GM12892 (cell line): ENCODE results near the gene PLA2G3. TPM values are rescaled to one million over a fixed set of nuclear protein-coding genes. Genes with fewer than 3 reads are reported as not detected.
"Not testable (repeated sequence)": the region's sequence is repeated elsewhere in the genome, so short reads cannot be mapped to it uniquely, and the experiment has no call there.

Experiments used
- DNase-seq: peaks from one replicate; pipeline ENCODE4 v3.0.0; 2011; ENCODE audit not compliant: insufficient read length
- FAIRE-seq: peaks from 2 replicates; lab custom pipeline; 2011; peaks lifted over from hg19 to GRCh38; lab: Jason Lieb, UNC
- POLR2A ChIP-seq: IDR thresholded peaks from 2 replicates; pipeline ENCODE4 v1.6.1; 2011; ENCODE audit warnings: low read depth, low read length, control low read depth
- POLR2AphosphoS5 ChIP-seq: IDR thresholded peaks from 2 replicates; pipeline ENCODE4 v1.6.1; 2011; ENCODE audit warnings: low read depth, low read length, control low read depth
- TAF1 ChIP-seq: IDR thresholded peaks from 2 replicates; pipeline ENCODE4 v1.6.1; 2011; ENCODE audit warnings: low read depth, mild to moderate bottlenecking, control low read depth, low read length, borderline replicate concordance
- polyA plus RNA-seq: library from polyadenylated mRNA; unstranded; fragments of >200 nt; gene quantifications from one replicate; pipeline ENCODE4 v1.2.1, GENCODE V29; 2012; ENCODE audit warnings: missing spikeins, inconsistent platforms; ENCODE audit not compliant: missing spikeins

Gene PLA2G3, protein sequence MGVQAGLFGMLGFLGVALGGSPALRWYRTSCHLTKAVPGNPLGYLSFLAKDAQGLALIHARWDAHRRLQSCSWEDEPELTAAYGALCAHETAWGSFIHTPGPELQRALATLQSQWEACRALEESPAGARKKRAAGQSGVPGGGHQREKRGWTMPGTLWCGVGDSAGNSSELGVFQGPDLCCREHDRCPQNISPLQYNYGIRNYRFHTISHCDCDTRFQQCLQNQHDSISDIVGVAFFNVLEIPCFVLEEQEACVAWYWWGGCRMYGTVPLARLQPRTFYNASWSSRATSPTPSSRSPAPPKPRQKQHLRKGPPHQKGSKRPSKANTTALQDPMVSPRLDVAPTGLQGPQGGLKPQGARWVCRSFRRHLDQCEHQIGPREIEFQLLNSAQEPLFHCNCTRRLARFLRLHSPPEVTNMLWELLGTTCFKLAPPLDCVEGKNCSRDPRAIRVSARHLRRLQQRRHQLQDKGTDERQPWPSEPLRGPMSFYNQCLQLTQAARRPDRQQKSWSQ
- not detected for polyA plus RNA-seq

DNA sequence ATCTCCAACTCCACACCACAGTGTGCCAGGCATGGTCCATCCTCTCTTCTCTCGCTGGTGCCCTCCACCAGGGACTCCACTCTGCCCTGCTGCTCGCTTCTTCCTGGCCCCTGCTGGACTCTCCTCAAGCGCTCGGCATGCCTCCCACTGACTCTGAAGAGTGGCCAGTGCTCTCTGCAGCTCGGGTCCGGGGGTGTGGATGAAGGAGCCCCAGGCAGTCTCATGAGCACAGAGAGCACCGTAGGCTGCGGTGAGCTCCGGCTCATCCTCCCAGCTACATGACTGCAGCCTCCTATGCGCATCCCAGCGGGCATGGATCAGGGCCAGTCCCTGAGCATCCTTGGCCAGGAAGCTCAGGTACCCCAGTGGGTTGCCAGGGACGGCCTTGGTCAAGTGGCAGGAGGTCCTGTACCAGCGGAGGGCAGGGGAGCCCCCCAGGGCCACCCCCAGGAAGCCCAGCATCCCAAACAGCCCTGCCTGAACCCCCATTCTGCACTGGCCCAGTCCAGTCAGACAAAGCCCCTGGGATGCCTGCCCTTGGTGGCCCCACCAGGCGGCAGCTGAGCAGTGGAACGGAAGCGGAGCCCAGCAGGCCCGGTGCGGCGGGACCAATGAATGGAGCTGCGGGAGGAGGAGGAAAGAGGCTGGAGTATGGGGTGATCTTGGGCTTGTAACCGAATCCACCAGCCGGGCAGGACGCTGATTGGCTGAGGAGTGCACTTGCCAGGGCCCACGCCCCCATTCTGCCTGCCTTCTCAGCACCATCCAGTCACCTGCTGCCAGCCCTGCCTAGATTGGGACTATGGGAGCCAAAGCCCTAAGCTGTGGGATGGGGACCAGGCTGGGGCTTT lies at the start of gene PLA2G3:
TSS of gene PLA2G3 (minus strand) at position 643 of the 851 bp plus-strand sequence. CDS start at position 489, 154 bp downstream.
- no peak for FAIRE-seq

DNA sequence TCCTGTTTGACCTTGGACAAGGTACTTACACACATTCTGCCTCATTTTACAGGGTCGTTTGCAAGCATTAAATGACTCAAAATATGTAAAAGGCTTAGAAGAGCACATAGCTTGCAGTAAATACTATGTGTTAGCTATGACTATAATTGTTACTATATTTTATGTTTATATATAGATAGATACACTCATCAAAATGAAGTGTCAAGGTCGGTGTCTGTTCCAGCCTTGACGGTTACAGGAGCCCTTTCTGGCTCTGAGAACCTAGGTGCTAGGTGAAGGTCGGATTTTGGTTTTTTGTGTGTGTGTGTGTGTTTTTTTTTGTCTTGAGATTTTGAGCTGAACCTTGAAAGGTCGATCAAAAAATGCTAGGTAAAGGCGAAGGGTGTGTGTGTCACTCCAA lies 47.3 kb upstream of the PLA2G3 start:
- FAIRE-seq (no peak), DNase-seq (no peak)
- TF ChIP-seq TAF1 (no peak), POLR2AphosphoS5 (no peak), POLR2A (no peak)

More for the DNA sequence above, at the start of gene PLA2G3:
- TF ChIP-seq POLR2A (no peak), POLR2AphosphoS5 (no peak), TAF1 (no peak)
- no peak for DNase-seq

DNA sequence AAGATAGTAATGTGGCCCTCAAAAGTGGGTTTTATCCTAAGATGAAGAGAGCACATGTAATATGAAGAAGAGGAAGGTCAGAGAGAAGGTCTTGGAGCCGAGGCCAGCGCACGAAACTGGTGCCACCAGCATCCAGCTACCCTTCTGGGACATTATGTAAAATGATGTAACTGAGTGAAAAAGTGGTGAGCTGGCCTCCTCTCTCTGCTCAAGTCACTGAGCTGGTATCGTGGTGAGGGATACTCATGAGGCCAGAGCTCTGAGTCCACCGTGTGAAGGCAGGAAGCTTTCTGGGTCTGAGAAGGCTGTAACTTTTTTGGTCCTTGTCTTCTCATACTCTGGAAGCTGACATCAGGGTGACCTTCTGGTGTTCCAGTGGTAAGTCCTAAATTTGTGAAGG lies 44.7 kb upstream of the PLA2G3 start:
- no peak for FAIRE-seq
- no peak for DNase-seq
- TF ChIP-seq POLR2A, result no peak
- TF ChIP-seq TAF1, result no peak
- TF ChIP-seq POLR2AphosphoS5, result no peak

DNA sequence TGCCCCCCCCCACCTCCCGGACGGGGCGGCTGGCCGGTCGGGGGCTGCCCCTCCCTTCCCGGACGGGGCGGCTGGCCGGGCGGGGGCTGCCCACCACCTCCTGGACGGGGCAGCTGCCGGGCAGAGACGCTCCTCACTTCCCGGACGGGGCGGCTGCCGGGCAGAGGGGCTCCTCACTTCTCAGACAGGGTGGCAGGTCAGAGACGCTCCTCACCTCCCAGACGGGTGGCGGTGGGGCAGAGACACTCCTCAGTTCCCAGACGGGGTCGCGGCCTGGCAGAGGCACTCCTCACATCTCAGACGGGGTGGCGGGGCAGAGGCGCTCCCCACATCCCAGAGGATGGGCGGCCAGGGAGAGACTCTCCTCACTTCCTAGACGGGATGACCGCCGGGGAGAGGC lies 43.7 kb upstream of the PLA2G3 start:
- FAIRE-seq (no peak), DNase-seq (no peak)
- TF ChIP-seq POLR2A (no peak), POLR2AphosphoS5 (no peak), TAF1 (no peak)

DNA sequence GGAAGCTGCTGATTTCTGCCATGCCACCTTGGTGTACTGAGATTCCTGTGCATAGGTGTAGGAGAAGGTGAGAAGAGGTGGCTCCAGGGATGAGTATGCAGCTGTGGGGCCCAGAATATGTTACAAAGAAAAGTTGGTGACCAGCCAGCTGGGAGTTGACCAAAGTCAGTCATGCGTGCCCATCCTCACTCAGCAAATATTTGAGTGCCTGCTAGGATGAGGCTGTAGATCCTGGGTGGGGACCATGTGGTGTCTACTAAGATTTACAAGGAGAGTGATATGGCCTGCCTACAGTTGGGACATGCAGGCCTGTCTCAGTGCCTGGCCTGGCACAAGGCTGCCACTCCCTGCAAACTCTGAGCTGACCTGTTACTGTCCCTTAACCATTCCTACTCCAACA lies 39.0 kb upstream of the PLA2G3 start:
- no peak for DNase-seq
- TF ChIP-seq POLR2AphosphoS5, result no peak
- TF ChIP-seq TAF1, result no peak
- TF ChIP-seq POLR2A, result no peak
- FAIRE-seq, result no peak

DNA sequence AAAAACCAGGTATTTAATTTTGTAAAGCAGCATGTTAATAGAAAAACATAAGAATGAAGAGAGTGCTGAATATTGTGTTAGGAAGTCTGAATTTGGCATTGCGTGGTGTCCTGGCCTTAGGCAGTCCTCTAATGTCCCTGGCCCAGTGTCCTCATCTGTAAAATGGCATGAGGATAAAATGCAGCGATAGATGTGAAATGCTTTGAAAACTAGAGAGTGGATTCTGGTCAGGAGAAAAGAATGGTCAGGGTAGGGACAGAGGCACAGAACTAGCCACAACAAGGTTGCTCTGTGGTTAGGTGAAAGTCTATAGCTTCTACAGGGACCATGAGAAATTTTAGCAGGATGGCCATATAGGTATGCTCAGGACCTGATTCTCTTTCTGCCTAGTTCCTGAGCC lies 38.6 kb upstream of the PLA2G3 start:
- DNase-seq (no peak), FAIRE-seq (no peak)
- TF ChIP-seq POLR2AphosphoS5 (no peak), TAF1 (no peak), POLR2A (no peak)

DNA sequence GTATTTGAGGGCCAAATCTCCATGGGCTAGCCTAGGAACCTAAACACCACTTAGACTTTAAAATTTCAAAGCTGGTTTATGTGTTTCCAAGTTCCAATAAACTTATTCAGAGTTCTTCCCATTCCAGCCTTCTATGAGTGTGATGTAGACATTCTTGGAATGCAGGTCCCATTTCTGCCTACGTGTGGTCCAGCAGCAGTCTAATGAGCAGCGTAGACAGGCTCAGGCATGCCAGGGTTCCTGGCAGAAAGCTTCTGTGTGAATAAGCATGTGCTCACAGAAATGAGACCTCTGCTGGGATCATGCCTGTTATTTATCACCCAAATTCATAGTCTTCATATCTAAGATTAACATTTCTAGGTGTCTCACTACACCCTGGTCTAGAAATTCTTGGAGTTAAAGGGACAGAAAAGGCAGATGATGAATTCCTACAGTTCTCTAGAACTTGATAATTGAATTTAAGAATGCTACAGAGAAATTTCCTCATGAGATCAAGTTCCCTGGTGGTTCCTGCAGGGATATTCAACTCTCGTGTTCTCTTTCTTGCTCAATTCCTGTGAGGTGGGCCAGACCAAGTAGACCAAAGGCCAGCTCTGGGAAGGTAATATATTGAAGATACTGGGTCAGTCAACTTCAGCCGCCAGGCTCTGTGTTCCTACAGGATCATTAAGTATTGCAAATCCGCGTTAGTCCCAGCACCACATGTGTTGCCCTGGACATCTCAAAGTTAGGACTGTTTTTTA lies 37.3 kb upstream of the PLA2G3 start:
- no peak for DNase-seq
- FAIRE-seq, result no peak
- TF ChIP-seq TAF1 (no peak), POLR2A (no peak), POLR2AphosphoS5 (no peak)

DNA sequence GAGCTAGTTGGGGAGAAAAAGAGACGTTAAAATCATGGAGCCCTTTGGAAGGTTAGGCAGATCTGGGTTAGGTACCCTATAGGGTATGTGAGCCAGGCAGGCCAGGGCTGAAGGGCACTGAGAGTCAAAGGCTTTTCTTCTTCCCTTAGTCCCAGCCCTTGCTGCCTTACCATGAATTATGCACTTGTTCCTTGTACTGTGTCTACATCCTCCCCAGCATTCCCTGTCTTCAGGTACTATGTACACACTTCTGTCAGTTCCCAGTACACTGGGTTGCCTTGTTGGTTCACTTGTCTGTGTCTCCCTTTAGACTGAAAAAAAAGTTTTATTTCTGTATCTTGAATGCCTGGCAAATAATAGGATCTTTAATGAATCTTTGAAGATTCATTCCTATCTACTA lies 36.6 kb upstream of the PLA2G3 start:
- TF ChIP-seq POLR2A, result no peak
- no peak for TF ChIP-seq TAF1
- TF ChIP-seq POLR2AphosphoS5, result no peak
- DNase-seq (no peak), FAIRE-seq (no peak)

DNA sequence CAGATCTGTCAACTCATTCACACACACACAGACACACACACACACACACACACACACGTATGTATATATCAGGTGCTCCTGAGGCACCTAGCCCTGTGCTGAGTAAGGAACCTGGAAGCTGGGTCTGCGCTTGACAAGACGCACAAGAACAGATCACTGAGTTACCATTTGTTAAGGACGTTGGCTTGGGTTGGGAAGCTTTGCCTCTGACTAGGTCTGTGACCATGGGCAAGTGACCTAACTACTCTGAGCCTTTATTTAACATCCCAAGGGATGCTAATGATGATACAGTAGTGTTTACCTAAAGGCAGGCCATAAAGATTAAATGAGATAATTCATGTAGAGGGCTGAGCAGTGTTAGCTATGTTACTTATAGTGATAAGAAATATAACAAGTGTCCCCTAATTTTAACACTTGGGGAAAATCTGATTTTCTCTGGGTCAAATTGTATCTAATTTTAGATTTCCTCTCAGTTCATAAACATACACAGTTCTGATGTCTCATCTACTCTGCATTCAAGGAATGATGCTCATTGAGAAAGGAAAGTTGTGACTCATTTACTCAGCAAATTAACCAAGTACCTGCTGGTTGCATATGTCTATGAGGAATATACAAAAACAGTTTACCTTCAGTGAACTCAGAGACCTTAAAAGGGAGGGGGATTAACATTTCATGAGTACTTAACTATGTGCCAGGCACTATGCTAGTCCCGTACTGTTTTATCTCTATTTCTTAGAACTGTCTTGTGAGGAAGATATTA lies 33.3 kb upstream of the PLA2G3 start:
- no peak for FAIRE-seq

DNA sequence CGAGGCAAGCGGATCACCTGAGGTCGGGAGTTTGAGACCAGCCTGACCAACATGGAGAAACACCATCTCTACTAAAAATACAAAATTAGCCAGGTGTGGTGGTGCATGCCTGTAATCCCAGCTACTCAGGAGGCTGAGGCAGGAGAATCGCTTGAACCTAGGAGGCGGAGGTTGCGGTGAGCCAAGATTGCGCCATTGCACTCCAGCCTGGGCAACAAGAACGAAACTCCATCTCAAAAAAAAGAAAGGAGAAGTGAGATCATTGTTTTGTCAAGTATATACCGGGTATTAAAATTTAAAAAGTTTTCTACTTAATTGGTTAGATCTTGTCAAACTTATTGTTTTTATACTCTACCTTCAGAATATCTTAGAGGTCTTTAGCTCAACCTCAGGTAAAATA lies 31.4 kb upstream of the PLA2G3 start:
- FAIRE-seq, DNase-seq: not testable (repeated sequence)

More for the DNA sequence above, 33.3 kb upstream of the PLA2G3 start:
- no peak for TF ChIP-seq TAF1
- TF ChIP-seq POLR2AphosphoS5, result no peak
- no peak for TF ChIP-seq POLR2A
- DNase-seq, result no peak

DNA sequence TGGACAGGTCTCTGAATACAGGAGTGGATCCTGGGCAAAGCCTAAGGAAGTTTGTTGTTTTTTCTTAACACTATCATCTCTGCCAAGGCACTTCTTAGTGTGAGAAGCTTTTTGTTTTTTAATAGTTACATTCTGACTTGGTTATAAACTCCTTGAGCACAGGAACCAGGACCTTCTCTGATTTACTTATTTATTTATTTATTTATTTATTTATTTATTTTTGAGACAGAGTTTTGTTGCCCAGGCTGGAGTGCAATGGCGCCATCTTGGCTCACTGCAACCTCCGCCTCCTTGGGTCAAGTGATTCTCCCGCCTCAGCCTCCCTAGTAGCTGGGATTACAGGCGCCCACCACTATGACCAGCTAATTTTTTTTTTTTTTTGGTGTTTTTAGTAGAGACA lies 30.7 kb upstream of the PLA2G3 start:
- no peak for TF ChIP-seq POLR2A
- no peak for TF ChIP-seq POLR2AphosphoS5
- no peak for TF ChIP-seq TAF1
- DNase-seq (no peak), FAIRE-seq (no peak)
